ENCODE results near the gene ARL8A. TPM values are rescaled to one million over a fixed set of nuclear protein-coding genes. Genes with fewer than 3 reads are reported as not detected.

ARL8A gene
- total RNA-seq, 1 donor from 2014 or later = 106 TPM

DNA sequence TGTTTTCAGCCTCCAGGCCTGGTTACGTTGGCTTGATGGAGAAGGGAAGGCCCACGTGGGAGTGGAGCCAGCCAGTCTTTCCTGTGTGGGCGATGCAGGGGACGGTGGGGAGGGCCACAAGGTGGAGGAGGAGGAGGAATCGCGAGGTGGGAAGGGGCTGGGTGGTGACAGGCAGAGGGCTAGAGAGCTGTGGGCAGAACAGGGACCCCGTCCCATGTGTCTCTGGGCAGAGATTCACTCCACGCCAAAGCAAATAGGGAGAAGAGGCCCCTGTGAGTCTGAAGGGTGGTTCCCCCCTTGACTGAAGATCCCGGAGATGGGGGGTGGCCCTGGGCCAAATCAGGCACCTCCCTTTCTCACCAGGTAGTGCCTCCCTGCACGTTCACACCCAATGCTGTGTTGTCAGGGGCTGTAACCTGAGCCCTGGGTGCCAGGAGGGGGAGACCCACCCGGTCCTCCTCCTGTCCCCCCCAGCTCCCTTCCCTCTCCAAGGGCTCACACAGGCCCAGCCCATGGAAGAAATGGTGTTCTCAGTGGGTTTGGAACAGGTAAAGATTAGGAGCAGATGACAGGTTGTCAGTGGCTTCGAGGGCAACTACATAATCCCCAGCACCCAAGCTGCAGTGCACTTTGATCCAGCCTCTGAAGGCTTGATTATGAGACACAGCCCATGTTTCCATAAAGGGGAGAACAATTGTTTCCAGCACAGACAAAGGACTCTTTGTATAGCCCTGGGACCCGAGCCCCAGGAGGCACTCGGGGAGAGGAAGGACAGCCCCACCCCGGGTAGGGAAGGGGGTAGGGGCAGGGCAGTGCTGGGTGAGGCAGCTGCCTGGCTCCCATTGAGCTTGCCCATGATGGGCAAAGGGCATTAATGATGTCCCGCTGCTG lies 59.5 kb downstream of the ARL8A start:
- DNase-seq (ENCODE audit: low spot score) = no peak

Other genes with a start within 250 kb of the ARL8A start
- 26.5 TPM for gene LMOD1, start 198.2 kb downstream of the ARL8A start, total RNA-seq
- gene TIMM17A, start 189.2 kb downstream of the ARL8A start, total RNA-seq = 61.7 TPM
- 40.7 TPM for gene RNPEP, start 162.1 kb downstream of the ARL8A start, total RNA-seq
- gene ELF3, start 134.2 kb downstream of the ARL8A start, total RNA-seq = 1.9 TPM
- not detected for gene GPR37L1, start 21.8 kb downstream of the ARL8A start, total RNA-seq
- 3.0 TPM for gene PTPN7, start 15.9 kb upstream of the ARL8A start, total RNA-seq
- gene LGR6, start 49.1 kb upstream of the ARL8A start, total RNA-seq = 0.35 TPM
- gene UBE2T, start 197.2 kb upstream of the ARL8A start, total RNA-seq = 2.0 TPM
- gene PPP1R12B, start 204.0 kb upstream of the ARL8A start, total RNA-seq = 79.0 TPM

Data from mesenteric fat pad (tissue), 1 donor.